GM19240 (cell line): Measurements from ENCODE around the gene RAVER1.

Source experiments
- DNase-seq: peaks from one replicate; pipeline ENCODE4 v3.0.0; 2011; ENCODE audit warnings: low spot score; ENCODE audit not compliant: insufficient read length

The RAVER1 gene

DNA sequence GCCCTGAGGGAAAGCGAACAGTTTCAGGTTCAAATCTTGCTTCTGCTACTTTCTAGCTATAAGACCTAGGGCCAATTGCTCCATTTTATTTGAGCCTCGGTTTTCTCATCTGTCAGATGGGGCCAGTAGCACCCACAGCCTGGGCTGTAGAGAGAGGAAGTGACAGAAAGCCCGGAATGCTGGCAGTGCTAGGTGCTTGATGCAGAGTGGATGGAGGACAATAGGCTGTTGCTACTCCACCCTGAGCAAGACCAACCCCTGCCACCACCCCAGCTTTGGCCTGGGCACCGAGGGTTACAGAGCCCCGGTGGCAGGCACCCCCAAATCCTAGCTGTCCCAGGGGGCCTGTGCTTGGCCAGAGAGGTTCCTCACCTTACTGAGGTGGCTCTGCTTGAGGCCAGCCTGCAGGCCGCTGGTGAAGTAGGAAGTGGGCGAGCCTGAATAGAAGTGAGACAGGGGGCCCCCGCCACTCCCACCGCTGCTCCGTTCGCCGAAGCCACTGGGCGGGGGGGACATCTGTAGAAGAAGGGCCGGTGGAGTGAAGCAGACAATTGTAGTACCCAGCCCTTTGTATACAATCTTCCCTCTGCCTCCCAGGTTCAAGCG, 15.4 kb downstream of the RAVER1 start:
- no peak for DNase-seq

DNA sequence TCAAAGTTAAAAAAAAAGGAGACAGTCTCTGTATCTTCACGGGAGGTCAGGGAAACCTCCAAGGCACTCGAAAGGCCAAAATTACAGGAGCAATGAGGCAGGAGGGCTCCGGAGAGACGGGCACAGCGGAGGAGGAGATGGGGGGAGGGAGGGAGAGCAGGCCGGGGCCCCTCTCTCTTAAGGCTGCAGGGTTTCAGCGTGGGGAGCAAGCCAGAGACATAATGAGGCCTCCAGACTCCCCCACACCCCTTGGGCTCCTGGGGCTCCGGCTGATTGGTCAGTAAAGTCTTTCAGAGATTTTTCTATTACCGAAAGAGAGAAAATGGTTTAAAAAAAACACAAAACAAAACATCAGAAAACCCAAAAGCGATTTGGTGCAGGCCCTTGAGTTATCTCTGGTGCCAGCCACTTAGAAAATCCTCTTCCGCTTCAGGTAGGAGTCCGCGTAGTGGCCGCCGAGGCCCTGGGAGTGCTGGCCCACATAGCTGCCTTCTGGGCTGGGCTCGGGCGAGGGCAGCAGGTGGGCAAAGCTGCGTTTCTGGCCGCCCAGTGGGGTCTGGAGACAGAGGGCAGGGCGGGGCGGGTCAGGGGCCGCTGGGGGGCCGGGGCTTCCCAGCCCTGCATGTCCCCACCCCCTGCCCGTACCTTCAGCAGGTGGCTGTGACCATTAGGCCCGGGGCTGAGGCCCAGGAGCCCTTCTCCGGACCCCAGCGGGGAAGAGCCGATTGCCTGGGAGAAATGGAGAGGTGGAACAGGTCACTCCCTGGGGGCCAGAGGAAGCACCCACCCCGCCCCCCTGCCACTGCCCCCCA, 16.1 kb downstream of the RAVER1 start:
- DNase-seq: no peak

DNA sequence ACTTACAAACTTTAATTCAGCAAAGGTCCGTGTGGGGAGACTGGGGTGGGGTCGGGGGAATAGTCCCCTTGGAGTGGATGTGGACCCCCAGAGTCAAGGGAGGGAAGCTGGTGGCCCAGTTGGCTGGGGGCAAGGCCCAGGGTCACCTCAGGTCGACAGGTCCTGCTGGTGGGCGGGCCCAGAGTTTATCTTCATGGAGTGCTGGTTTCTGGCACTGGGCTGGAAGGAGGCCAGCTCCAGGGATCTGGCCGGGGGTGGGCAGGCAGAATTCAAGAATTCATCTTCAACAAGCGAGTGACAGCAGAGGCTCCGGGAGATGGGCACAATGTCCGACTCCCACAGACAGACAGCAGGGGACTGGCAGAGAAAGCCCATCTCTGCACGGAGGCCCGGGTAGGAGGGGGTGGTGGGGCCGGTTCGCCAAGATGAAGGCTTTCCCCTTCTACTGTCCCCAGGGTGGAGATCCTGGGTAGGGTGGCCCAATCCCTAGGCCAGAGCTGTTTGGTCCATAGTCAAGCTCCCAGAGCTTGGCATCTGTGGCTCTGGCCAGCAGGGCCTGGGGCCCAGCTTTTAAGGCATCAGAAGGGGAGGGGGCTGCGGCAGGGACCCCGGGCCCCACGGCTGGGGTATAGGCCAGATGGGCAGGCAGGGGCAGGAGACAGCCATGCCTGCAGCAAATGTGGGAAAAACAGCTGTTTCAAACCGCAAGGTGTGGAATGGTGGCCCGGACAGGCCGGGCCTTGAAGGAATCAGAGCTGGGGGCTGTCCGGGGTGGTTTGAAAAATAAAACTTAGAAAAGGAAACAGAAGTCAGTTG, 16.9 kb downstream of the RAVER1 start:
- DNase-seq: no peak

DNA sequence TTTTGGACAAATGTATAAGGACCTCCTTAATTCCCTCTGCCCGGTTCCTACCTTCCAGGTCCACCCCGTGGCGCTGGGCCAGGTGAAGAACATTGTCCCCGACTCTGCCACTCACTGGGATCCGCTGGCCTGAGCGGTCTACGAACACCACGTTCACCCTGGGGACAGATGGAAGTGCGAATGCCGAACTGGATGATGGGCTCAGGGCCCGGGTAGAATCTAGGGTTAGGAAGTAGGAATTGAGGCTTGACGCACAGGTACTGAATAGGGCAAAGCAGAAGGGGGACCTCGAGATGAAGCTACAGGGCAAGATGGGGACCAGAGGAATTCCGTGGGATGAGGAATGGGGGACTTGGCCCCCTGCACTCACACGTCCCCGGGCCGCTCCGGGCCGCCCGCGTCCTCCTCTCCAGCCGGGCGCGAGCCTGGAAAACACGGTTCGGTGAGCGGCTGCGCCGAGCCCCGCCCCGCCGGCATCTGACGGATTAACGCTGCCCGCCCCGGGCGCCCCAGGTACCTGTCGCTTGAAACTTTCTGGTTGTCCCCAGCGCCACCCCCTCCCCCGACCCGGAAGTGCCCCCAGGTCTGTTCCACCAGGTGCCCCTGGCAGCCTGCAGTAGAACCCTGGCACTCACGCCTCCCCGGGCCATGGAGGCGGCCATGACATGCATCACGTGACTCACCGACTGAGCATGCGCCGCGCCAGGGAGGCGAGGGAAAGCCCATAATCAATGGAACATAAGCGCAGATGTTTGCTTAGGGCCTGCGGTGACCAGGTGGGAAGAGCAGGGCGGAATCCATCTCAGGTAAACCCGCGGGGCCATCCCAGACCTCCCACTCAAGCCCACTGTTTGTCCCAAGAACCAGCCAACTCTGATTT, 17.8 kb downstream of the RAVER1 start, which contains the start of gene FDX2:
Gene FDX2 (minus strand): TSS at position 681 of the 880 bp plus-strand sequence. CDS start 19 bp downstream, at position 662.
- peak; percentile 95 for DNase-seq

DNA sequence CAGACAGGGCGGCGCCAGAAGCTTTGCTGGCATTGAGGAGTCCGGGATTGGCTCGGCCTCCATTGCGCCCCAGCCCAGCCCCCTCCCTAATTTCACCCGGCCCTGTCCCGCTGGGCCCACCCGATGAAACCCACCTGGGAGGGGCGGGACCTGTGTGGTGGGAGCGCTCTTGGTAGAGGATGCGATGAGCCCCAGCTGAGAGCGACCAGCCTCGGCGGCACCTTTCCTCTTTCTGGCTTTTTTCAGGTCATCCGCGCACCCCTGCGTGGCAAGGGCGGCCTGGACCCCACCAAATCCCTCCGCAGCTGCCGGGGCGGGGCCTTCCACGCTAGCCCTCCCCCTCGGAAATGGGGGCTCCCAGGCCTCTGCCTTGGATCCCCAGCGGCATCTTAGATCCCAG, 23.9 kb downstream of the RAVER1 start, which contains the start of gene ZGLP1:
Gene ZGLP1 (minus strand): TSS at position 393 of the 400 bp plus-strand sequence.
- no peak for DNase-seq

DNA sequence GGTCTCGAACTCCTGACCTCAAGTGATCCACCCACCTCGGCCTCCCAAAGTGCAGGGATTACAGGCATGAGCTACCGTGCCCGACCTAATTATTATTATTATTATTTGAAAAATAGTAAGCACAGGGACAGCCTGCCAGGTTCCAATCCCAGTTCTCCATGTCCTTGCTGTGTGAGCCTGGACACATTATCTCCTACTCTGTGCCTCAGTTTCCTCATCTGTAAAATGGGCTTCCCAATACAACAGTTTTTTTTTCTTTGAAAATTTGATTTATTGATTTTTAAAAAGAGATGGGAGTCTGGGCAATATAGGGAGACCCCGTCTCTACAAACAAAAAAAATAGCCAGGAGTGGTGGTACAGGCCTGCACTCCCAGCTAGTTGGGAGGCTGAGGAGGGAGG, 27.0 kb downstream of the RAVER1 start:
- no peak for DNase-seq

DNA sequence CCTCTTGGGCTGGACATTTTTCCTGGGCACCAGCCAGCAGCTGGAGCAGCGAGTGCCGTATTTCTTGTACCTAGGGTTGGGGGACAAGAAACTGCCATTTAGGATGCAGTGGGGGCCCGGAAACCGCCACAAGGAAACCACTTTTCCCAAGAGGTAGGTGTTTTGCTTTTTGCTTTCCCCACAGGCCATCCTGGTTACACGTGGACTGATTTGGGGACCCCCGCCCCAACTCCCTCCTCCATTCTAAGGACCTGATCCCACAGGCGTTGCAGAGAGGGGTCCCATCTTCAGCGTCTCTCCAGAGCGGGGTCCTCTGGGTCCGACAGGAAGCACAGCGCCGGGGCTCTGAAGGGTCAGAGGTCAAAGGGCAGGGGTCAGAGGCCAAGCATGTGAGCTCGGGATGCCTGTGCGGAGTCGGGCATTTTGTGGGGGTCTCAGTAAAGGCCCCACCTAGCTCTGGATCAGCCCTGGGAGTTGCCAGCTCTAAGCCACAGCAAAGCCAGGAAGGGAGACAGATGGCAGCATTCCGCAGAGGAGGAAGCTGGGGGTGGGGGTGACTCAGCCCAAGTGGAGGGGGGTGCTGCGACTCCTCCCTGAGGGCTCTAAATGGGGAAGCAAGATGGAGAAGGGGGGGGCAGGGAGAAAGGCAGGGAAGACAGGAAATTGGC, 28.1 kb downstream of the RAVER1 start:
- DNase-seq: no peak

DNA sequence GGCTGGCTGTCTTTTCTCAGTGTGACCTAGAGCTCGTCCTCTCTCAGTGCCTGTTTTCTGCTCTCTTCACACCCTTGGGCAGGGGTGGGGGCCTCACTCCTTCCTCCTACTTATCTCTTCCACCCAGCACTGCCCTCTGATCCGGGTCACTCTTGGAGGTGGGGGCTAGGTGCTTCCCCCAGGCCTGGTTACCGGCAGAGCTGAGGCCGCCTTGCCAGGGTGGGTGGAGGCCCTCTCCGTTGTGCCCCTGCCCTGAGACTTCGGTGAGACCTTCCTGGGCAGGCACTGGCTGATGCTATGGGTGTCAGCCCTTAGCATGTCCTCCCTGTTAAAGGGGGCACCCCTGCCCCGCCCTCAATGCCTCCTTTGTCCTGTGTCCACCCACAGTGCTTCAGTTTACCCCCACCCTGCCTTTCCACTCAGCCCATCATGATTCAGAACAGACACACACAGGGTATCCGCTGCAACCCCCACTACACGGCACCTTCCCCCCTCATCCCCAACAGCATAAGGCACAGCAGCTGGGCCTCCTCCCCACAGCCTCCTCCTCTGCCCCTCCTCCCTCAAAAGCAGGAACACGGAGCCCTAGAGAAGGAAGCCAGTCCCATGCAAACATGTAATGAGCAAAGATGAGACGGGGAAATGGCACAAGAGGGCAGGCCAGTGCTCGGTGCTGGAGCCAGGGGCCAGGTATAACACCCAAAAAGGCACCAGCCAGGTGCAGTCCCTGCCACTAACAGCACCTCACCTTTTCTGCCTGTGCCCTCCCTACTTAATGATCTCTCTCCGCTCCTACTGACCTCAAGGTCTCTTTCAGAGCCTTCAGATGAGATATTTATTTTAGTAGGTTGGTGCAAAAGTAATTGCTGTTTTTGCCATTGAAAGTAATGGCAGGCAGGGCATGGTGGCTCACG, 33.5 kb downstream of the RAVER1 start:
- DNase-seq: no peak

DNA sequence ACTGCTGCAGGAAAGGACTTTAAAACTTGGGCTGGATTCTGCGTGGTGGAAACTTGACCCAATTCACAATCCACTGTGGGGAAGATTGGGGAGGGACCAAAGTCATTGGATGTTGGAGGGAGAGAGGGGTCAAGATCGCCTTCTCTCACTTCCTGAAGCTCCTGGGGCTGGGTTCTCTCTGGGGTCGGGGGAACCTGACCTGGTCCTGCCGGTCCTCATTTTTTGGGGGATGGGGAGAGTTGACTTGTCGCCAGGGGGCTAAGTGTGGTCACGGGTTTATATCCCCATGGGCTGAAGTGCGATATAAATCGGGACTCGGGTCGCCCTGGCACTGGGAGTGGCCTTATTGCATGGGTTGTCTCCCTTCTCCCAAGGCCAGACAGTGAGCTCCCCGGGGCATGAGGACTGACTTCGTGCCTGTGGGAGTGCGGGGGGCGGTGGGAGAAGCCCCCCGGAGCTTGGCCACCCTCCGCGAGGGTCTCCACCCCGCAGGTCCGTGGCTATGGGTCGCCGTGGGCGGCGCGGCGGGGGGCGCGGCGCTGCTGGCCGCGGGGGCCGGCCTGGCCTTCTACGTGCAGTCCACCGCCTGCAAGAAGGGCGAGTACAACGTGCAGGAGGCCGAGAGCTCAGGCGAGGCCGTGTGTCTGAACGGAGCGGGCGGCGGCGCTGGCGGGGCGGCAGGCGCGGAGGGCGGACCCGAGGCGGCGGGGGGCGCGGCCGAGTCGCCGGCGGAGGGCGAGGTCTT, 37.3 kb downstream of the RAVER1 start:
- no peak for DNase-seq

DNA sequence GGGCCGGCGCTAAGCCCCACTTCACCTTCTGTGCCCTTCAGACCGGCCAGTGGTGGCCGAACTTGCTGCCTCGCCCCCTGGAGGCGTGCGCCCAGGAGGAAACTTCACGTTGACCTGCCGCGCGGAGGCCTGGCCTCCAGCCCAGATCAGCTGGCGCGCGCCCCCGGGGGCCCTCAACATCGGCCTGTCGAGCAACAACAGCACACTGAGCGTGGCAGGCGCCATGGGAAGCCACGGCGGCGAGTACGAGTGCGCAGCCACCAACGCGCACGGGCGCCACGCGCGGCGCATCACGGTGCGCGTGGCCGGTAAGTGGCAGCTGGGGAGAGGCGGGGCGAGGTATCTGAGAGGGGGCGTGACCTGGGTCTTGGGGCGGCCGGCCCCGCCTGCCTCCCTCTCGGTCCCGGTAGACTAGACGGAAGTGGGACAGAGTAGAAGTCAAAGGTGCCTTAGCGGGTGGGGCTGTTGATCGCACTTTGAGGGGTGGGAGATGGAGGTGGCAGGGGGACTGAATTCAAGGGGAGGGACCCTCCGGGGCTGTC, 38.0 kb downstream of the RAVER1 start:
- peak; percentile 80 for DNase-seq

DNA sequence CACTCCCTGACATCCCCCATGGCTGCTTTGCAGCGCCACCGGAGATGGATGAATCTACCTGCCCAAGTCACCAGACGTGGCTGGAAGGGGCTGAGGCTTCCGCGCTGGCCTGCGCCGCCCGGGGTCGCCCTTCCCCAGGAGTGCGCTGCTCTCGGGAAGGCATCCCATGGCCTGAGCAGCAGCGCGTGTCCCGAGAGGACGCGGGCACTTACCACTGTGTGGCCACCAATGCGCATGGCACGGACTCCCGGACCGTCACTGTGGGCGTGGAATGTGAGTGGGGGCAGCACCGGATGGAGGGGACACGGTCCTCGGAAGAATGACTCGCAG, 39.0 kb downstream of the RAVER1 start:
- DNase-seq: no peak

DNA sequence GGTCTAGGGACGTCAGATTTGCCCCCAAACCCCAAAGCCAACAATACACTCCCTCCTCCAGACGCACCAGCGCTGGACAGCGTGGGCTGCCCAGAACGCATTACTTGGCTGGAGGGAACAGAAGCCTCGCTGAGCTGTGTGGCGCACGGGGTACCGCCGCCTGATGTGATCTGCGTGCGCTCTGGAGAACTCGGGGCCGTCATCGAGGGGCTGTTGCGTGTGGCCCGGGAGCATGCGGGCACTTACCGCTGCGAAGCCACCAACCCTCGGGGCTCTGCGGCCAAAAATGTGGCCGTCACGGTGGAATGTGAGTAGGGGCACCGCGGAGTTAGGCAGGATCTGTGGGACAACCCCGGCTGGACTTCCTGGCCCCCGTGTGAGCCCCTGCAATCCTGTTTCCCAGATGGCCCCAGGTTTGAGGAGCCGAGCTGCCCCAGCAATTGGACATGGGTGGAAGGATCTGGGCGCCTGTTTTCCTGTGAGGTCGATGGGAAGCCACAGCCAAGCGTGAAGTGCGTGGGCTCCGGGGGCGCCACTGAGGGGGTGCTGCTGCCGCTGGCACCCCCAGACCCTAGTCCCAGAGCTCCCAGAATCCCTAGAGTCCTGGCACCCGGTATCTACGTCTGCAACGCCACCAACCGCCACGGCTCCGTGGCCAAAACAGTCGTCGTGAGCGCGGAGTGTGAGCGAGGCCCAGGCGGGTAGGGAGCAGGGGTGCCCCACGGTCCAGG, 39.5 kb downstream of the RAVER1 start:
- no peak for DNase-seq

DNA sequence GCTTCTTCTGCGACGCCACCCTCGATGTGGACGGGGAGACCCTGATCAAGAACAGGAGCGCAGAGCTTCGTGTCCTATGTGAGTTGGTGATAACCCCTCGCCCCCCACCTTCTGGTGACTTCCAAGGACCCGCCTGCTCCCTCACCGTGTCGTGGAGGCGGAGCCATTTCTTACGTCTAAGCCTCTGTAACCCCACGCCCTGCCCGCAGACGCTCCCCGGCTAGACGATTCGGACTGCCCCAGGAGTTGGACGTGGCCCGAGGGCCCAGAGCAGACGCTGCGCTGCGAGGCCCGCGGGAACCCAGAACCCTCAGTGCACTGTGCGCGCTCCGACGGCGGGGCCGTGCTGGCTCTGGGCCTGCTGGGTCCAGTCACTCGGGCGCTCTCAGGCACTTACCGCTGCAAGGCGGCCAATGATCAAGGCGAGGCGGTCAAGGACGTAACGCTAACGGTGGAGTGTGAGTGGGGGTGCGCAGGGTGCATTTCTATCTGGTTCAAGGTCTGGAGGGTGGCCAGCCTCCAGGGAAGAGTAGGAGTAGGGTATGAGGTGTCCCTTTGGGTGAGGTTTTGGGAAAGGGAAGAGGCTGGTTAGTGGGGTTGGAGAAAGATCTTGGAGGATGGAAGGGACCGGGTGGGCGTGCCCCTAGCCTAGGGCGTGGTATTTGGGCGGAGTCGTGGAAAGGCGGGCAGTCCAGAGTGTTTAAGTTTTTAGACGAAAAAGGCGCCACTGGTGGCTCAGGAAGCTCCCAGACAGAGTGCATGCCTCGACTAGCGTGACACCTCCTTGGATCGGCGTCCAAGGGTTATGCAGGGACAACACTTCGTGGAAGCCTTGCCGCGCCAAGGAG, 40.3 kb downstream of the RAVER1 start:
- DNase-seq: no peak

DNA sequence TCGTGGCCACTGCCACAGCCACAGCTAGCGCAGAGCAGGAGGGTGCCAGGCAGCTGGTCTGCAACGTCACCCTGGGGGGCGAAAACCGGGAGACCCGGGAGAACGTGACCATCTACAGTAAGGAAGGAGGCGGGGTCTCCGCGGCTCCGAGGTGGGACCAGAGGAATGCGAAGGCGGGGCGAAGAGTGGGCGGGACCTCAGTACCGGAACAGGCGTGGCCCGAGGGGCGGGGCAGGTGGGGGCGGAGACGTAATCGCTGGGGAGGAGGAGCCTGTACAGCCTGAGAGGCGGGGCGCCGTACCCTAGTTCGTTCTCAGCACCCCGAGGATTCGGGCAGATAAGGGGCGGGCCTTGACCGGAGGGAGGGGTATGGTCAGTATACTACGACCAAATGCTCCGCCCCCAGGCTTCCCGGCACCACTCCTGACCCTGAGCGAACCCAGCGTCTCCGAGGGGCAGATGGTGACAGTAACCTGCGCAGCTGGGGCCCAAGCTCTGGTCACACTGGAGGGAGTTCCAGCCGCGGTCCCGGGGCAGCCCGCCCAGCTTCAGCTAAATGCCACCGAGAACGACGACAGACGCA, 41.0 kb downstream of the RAVER1 start:
- DNase-seq: peak; percentile 62

DNA sequence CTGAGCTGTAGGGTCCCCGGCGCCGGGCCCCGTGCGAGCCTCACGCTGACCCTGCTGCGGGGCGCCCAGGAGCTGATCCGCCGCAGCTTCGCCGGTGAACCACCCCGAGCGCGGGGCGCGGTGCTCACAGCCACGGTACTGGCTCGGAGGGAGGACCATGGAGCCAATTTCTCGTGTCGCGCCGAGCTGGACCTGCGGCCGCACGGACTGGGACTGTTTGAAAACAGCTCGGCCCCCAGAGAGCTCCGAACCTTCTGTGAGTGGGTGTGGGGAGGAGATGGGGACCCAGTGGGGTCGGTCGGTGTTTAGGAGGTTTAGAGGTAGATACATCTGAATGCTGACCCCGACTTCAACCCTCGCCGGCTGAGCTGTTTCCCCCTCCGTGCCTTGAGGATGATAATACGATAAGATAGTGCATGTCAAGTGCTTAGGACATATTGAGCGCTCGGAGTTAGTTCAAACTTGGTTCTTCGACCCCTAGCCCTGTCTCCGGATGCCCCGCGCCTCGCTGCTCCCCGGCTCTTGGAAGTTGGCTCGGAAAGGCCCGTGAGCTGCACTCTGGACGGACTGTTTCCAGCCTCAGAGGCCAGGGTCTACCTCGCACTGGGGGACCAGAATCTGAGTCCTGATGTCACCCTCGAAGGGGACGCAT, 41.6 kb downstream of the RAVER1 start:
- DNase-seq: no peak
